ENCODE results near the gene MTRF1. TPM values are rescaled to one million over a fixed set of nuclear protein-coding genes. Genes with fewer than 3 reads are reported as not detected.

The MTRF1 gene
- total RNA-seq (2014; rRNA removed; shearing (Covaris generic)), result 12.5 and 14.4 TPM in 2 replicates

GRCh38 chr13:41263261-41263971, at the start of gene MTRF1:
MTRF1 (minus strand) TSS chr13:41263576; CDS start chr13:41260907, 2,669 bp downstream.

GRCh38 chr13:41310963-41311405, 47.6 kb upstream of the MTRF1 start, which contains the start of gene NAA16:
NAA16 (plus strand) TSS chr13:41311267; CDS start chr13:41311529, 262 bp downstream.

GRCh38 chr13:41193919-41194824, 69.2 kb downstream of the MTRF1 start, which contains the start of gene KBTBD7:
KBTBD7 (minus strand) TSS chr13:41194569; CDS start chr13:41194257, 312 bp downstream.

Other genes with a start within 250 kb of the MTRF1 start
- gene ELF1, start 244.3 kb downstream of the MTRF1 start, total RNA-seq (2014; rRNA removed; shearing (Covaris generic)), result 16.2 and 16.3 TPM in 2 replicates
- 8.6 and 12.3 TPM in 2 replicates for gene WBP4, start 202.1 kb downstream of the MTRF1 start, total RNA-seq (2014; rRNA removed; shearing (Covaris generic))
- gene KBTBD6, start 130.8 kb downstream of the MTRF1 start, total RNA-seq (2014; rRNA removed; shearing (Covaris generic)), result 4.6 and 5.1 TPM in 2 replicates
- 2.3 and 2.5 TPM in 2 replicates for gene KBTBD7, start 69.0 kb downstream of the MTRF1 start, total RNA-seq (2014; rRNA removed; shearing (Covaris generic))
- gene NAA16, start 47.7 kb upstream of the MTRF1 start, total RNA-seq (2014; rRNA removed; shearing (Covaris generic)), result 4.8 and 8.1 TPM in 2 replicates
- gene RGCC, start 194.0 kb upstream of the MTRF1 start, total RNA-seq (2014; rRNA removed; shearing (Covaris generic)), result 0.26 and 0.58 TPM in 2 replicates

All from A375 (cell line).